Measurements from ENCODE around the gene XRCC4.

DNA sequence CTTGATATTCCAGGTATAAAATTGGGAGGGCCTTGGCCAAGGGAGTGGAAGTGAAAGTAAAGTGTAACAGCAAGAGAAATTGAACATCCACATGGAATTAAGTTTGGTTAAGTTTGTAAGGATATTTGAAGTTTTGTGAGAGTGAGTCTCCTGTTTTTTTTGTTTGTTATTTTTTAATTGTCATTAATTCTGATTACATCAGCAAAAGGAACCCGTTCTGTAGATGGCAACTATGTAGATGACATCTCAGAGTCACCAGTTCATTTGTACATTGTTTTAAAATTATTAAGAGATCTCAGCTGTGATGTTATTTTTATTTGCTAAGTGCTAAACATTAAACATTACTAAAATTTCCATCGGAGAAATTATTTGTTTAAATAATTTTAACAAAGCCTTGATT, 65.2 kb downstream of the XRCC4 start:
- TF ChIP-seq, protein P1, sequence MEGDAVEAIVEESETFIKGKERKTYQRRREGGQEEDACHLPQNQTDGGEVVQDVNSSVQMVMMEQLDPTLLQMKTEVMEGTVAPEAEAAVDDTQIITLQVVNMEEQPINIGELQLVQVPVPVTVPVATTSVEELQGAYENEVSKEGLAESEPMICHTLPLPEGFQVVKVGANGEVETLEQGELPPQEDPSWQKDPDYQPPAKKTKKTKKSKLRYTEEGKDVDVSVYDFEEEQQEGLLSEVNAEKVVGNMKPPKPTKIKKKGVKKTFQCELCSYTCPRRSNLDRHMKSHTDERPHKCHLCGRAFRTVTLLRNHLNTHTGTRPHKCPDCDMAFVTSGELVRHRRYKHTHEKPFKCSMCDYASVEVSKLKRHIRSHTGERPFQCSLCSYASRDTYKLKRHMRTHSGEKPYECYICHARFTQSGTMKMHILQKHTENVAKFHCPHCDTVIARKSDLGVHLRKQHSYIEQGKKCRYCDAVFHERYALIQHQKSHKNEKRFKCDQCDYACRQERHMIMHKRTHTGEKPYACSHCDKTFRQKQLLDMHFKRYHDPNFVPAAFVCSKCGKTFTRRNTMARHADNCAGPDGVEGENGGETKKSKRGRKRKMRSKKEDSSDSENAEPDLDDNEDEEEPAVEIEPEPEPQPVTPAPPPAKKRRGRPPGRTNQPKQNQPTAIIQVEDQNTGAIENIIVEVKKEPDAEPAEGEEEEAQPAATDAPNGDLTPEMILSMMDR (IDR thresholded peaks at IDR 0.05; ENCODE audit: low read depth, low read length), result no peak
- no peak for TF ChIP-seq POLR2A (IDR thresholded peaks at IDR 0.05; ENCODE audit: extremely low read depth, insufficient read length)

All from NB4 (cell line).